Body of pancreas (tissue), 4 donors: ENCODE results near the gene IFI27L2. TPM values are rescaled to one million over a fixed set of nuclear protein-coding genes. Genes with fewer than 3 reads are reported as not detected.

Experiments used
- ATAC-seq: fragments of 150-250 bp; one replicate; pipeline ENCODE4 v1.9.1; 2016
- DNase-seq, 4 donors: peaks; one replicate each; pipeline ENCODE4 v3.0.0-alpha.2; 2019
- H3K27ac ChIP-seq, 4 donors: fragments of 200-600 bp; sonication (generic); 1 replicate in 3 of 4; 2 replicates in 1 of 4; pipeline versions ENCODE4 v1.5.1 to v1.6.1; 2016 to 2019; ENCODE audit warnings: mild to moderate bottlenecking in 1 of 4, mixed read lengths in 1 of 4, moderate library complexity in 1 of 4
- H3K27me3 ChIP-seq, 2 donors: fragments of 200-600 bp; sonication (generic); one replicate each; pipeline ENCODE4 v1.6.0; 2016; ENCODE audit warnings: mild to moderate bottlenecking in 1 of 2
- H3K36me3 ChIP-seq, 2 donors: fragments of 200-600 bp; sonication (generic); replicated peaks in 1 of 2; 2 replicates each; pipeline ENCODE4 v1.5.1; 2016; ENCODE audit warnings: low read depth in 2 of 2; ENCODE audit not compliant: insufficient read depth in 1 of 2
- H3K4me1 ChIP-seq: fragments of 200-600 bp; sonication (generic); one replicate; pipeline ENCODE4 v1.6.0; 2016
- H3K4me3 ChIP-seq, 2 donors: fragments of 200-600 bp; sonication (generic); 1 replicate in 1 of 2; 2 replicates in 1 of 2; pipeline ENCODE4 v1.5.1; 2016 to 2019
- H3K9me3 ChIP-seq, 3 donors: fragments of 200-600 bp; sonication (generic); 1 replicate in 2 of 3; 2 replicates in 1 of 3; pipeline ENCODE4 v1.5.1; 2016
- CTCF ChIP-seq, 7 experiments: fragments of 450-650 bp in 4 of 7; fragments of 200-600 bp in 3 of 7; sonication (generic) in 3 of 7; IDR thresholded peaks; one replicate each; pipeline ENCODE4 v1.5.1; 2016 to 2019; ENCODE audit warnings: antibody characterized with exemption in 7 of 7
- POLR2A ChIP-seq, 3 donors: fragments of 450-650 bp; IDR thresholded peaks; one replicate each; pipeline ENCODE4 v1.6.1; 2016; ENCODE audit warnings: antibody characterized with exemption in 3 of 3, mild to moderate bottlenecking in 2 of 3
- WGBS, 2 donors: methylation state at CpG; one replicate each; pipeline ENCODE4 v1.1.5; 2017; 5-methylcytosine and 5-hydroxymethylcytosine counted together
- intact Hi-C: fragments of 100-400 bp; cut with DNase I; formaldehyde crosslinking; loops from one replicate; pipeline ENCODE4 v1.15.1; 2023
- total RNA-seq, 2 donors: library from RNA; depleted of rRNA; stranded (reverse); fragments of >200 nt; gene quantifications; one replicate each; pipeline ENCODE4 v1.1.0, GENCODE V29; 2016

The IFI27L2 gene
- total RNA-seq, 2 donors from 2014 or later: 12.7 to 66.3 TPM

GRCh38 chr14:94089479-94089878 is 39.9 kb downstream of the IFI27L2 start:
- TF ChIP-seq CTCF (IDR thresholded peaks at IDR 0.05) (no peak), POLR2A (IDR thresholded peaks at IDR 0.05) (no peak)

GRCh38 chr14:94088516-94088915 is 40.9 kb downstream of the IFI27L2 start:
- H3K36me3 ChIP-seq: no peaks in the 10 kb centered on the region
- no peak for ATAC-seq
- no peak for DNase-seq
- H3K4me3 ChIP-seq: no peak overlapping the region
- no peaks in the 10 kb centered on the region for H3K4me1 ChIP-seq
- WGBS, 2 donors: 86 to 93% methylated on average over 5 of the region's 5 CpGs
- no peak for TF ChIP-seq POLR2A (IDR thresholded peaks at IDR 0.05)
- no peak for TF ChIP-seq CTCF (IDR thresholded peaks at IDR 0.05)
- intact Hi-C loops: no loop called here
- H3K27me3 ChIP-seq: no peaks in the 10 kb centered on the region
- no peaks in the 10 kb centered on the region for H3K9me3 ChIP-seq
- H3K27ac ChIP-seq: no peak overlapping the region

More at GRCh38 chr14:94089479-94089878, 39.9 kb downstream of the IFI27L2 start:
- 93 to 94% methylated on average over 4 of the region's 4 CpGs for WGBS, 2 donors
- ATAC-seq (no peak), DNase-seq (no peak)
- Histone ChIP-seq H3K9me3 (no peaks in the 10 kb centered on the region), H3K27ac (no peak overlapping the region), H3K27me3 (no peaks in the 10 kb centered on the region), H3K4me3 (no peak overlapping the region), H3K4me1 (no peaks in the 10 kb centered on the region), H3K36me3 (no peaks in the 10 kb centered on the region)
- intact Hi-C loops: no loop called here

- no peaks in the 10 kb centered on the region for H3K9me3 ChIP-seq
- H3K27ac ChIP-seq: no peak overlapping the region
- WGBS, 2 donors: 97 to 98% methylated on average over 4 of the region's 4 CpGs
- H3K27me3 ChIP-seq: no peaks in the 10 kb centered on the region
- H3K4me1 ChIP-seq: no peaks in the 10 kb centered on the region
- H3K4me3 ChIP-seq: no peak overlapping the region
- no peak for TF ChIP-seq POLR2A (IDR thresholded peaks at IDR 0.05)
- no peak for TF ChIP-seq CTCF (IDR thresholded peaks at IDR 0.05)
- DNase-seq (no peak), ATAC-seq (no peak)
- H3K36me3 ChIP-seq: no peaks in the 10 kb centered on the region
- intact Hi-C loops: no loop called here
These were observed 41.5 kb downstream of the IFI27L2 start for GRCh38 chr14:94087891-94088290.

GRCh38 chr14:94081386-94081820 is 48.0 kb downstream of the IFI27L2 start:
- Histone ChIP-seq H3K9me3 (no peaks in the 10 kb centered on the region), H3K27ac (peak overlapping the region; percentile 73 to 92 (median 84)), H3K27me3 (no peaks in the 10 kb centered on the region), H3K4me1 (peaks cover 43% of the 10 kb centered on the region), H3K36me3 (no peaks in the 10 kb centered on the region), H3K4me3 (peak overlapping the region in 1 of 2 donors; percentile 82)
- intact Hi-C loops: no loop called here
- DNase-seq (peak in 1 of 4 donors; percentile 11), ATAC-seq (peak; percentile 27)
- WGBS, 2 donors: 0 to 1% methylated on average over 14 to 19 of the region's 19 CpGs
- no peak for TF ChIP-seq CTCF (IDR thresholded peaks at IDR 0.05)
- TF ChIP-seq POLR2A (IDR thresholded peaks at IDR 0.05): no peak

GRCh38 chr14:94080621-94081385 is 48.6 kb downstream of the IFI27L2 start, which contains the start of the genes DDX24 and IFI27L1:
Gene DDX24 (minus strand): TSS chr14:94081202. CDS start chr14:94079742, 1,460 bp downstream.
Gene IFI27L1 (plus strand): TSS chr14:94081310. CDS start chr14:94096938, 15,628 bp downstream.
- Histone ChIP-seq H3K4me3 (peak within 1 kb of the TSS; percentile 82 to 85), H3K9me3 (no peaks in the 10 kb centered on the region), H3K27me3 (no peaks in the 10 kb centered on the region), H3K27ac (peak within 1 kb of the TSS; percentile 73 to 92 (median 84)), H3K4me1 (peaks cover 49% of the 10 kb centered on the region), H3K36me3 (no peaks in the 10 kb centered on the region)
- TF ChIP-seq CTCF (IDR thresholded peaks at IDR 0.05) (no peak), POLR2A (IDR thresholded peaks at IDR 0.05) (peak; percentile 93 to 98 (median 98))
- intact Hi-C loops: no loop called here
- ATAC-seq (peak; percentile 100), DNase-seq (peak; percentile 98)
- WGBS, 2 donors: 0 to 1% methylated on average over 46 to 77 of the region's 77 CpGs
